H1 (cell line): ENCODE data around the gene FAN1. TPM values are rescaled to one million over a fixed set of nuclear protein-coding genes. Genes with fewer than 3 reads are reported as not detected.

Experiments
- CHD2 ChIP-seq: IDR thresholded peaks from 2 replicates; pipeline ENCODE4 v1.6.1; 2012; ENCODE audit warnings: low read length, improper control_type of control experiment
- CREB1 ChIP-seq: IDR thresholded peaks from 2 replicates; pipeline ENCODE4 v1.6.1; 2012; ENCODE audit warnings: inconsistent platforms
- TCF12 ChIP-seq: IDR thresholded peaks from 2 replicates; pipeline ENCODE4 v1.6.1; 2011; ENCODE audit warnings: low read depth, mild to moderate bottlenecking, low read length
- polyA plus RNA-seq, 7 experiments: library from polyadenylated mRNA; depleted of rRNA in 3 of 7; stranded (reverse) in 5 of 7; unstranded in 2 of 7; fragments of >200 nt in 5 of 7; fragments of 200-250 nt in 2 of 7; gene quantifications; 1 replicate in 5 of 7; 2 replicates in 1 of 7; 4 replicates in 1 of 7; pipeline versions ENCODE4 v1.2.1 to v1.2.3, GENCODE V29; 2011 to 2013; ENCODE audit warnings: missing spikeins in 2 of 7, mixed read lengths in 2 of 7
- total RNA-seq: library from RNA; stranded (reverse); fragmentation: NEBNext Ultra II Directional; extraction: Animal tissue kit (Norgen Biotek cat#: 25700); gene quantifications from 2 replicates; pipeline ENCODE4 v1.2.1, GENCODE V29; 2021
- TF ChIP-seq, protein P1 (sequence below), 3 experiments: IDR thresholded peaks; 1 replicate in 2 of 3; 2 replicates in 1 of 3; pipeline versions ENCODE4 v1.5.1 to v1.6.1; 2011; ENCODE audit warnings: low read length in 3 of 3, mild to moderate bottlenecking in 3 of 3, inconsistent platforms in 2 of 3, low read depth in 1 of 3, moderate library complexity in 1 of 3; ENCODE audit not compliant: insufficient read depth in 1 of 3; ENCODE audit errors: control extremely low read depth in 1 of 3

FAN1 gene
- total and polyA plus RNA-seq, 2 of the 8 experiments (the other 6 are each of a cell fraction or from before 2014, with no cell fraction given), result 8.6 to 24.9 TPM

DNA sequence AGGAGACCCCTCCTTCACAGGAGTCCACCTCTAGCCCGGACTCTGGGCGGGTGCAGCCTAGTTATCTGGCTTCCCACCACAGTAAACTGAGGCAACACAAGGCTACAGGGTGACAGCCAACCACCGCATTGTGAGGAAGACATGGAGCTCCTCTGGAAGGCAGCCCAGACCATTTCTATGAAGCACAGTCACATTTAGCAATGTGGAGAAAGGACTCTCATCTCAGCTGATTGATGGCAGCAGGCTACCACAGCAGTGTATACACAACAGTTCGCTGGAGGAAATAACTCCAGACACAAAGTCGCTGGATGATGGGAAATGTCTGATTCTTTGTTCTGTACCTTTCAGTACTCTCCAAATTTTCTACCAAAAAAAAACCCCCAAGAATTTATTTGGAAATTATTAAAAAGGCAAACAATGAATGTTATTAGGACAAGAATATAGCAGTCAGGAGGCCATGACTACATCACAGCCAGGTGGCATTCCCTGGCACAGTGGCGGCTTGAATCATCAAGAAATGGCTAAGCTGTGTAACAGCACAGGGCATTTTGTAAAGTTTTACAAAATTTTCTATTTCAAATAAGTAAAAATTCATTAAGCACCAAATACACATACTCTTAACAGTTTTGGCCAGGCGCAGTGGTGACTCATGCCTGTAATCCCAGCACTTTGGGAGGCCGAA, 40.1 kb downstream of the FAN1 start (continued):
- TF ChIP-seq TCF12, result no peak
- no peak for TF ChIP-seq CREB1
- TF ChIP-seq, protein P1, sequence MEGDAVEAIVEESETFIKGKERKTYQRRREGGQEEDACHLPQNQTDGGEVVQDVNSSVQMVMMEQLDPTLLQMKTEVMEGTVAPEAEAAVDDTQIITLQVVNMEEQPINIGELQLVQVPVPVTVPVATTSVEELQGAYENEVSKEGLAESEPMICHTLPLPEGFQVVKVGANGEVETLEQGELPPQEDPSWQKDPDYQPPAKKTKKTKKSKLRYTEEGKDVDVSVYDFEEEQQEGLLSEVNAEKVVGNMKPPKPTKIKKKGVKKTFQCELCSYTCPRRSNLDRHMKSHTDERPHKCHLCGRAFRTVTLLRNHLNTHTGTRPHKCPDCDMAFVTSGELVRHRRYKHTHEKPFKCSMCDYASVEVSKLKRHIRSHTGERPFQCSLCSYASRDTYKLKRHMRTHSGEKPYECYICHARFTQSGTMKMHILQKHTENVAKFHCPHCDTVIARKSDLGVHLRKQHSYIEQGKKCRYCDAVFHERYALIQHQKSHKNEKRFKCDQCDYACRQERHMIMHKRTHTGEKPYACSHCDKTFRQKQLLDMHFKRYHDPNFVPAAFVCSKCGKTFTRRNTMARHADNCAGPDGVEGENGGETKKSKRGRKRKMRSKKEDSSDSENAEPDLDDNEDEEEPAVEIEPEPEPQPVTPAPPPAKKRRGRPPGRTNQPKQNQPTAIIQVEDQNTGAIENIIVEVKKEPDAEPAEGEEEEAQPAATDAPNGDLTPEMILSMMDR (IDR thresholded peaks at IDR 0.05; ENCODE audit: control extremely low read depth in 1 of 3, insufficient read depth in 1 of 3, low read depth in 1 of 3, low read length in 3 of 3), result no peak
- TF ChIP-seq CHD2, result no peak
